Stimulated activated naive CD8-positive, alpha-beta T cell treated with anti-CD3 and anti-CD28 coated beads, Interleukin-15, Interleukin-2, amounts not matched to agents 100 ng/mL and 50 ng/mL, for 24 hours (primary cell): ENCODE data around the gene GARIN3.
"Not testable (repeated sequence)": the region's sequence is repeated elsewhere in the genome, so short reads cannot be mapped to it uniquely, and the experiment has no call there.

Experiments
- H3K27ac Mint-ChIP-seq: one replicate; pipeline ENCODE4 v1.8.0; 2021; ENCODE audit warnings: mild to moderate bottlenecking, mixed read lengths
- H3K27me3 Mint-ChIP-seq: one replicate; pipeline ENCODE4 v1.8.0; 2021; ENCODE audit warnings: mixed read lengths
- H3K36me3 Mint-ChIP-seq: one replicate; pipeline ENCODE4 v1.8.0; 2021; ENCODE audit warnings: low read depth, mixed read lengths
- H3K4me1 Mint-ChIP-seq: one replicate; pipeline ENCODE4 v1.8.0; 2021; ENCODE audit warnings: low read depth, mixed read lengths
- H3K4me3 Mint-ChIP-seq: one replicate; pipeline ENCODE4 v1.8.0; 2021; ENCODE audit warnings: mild to moderate bottlenecking, mixed read lengths
- H3K9me3 Mint-ChIP-seq: one replicate; pipeline ENCODE4 v1.8.0; 2021; ENCODE audit warnings: mixed read lengths

The GARIN3 gene

DNA sequence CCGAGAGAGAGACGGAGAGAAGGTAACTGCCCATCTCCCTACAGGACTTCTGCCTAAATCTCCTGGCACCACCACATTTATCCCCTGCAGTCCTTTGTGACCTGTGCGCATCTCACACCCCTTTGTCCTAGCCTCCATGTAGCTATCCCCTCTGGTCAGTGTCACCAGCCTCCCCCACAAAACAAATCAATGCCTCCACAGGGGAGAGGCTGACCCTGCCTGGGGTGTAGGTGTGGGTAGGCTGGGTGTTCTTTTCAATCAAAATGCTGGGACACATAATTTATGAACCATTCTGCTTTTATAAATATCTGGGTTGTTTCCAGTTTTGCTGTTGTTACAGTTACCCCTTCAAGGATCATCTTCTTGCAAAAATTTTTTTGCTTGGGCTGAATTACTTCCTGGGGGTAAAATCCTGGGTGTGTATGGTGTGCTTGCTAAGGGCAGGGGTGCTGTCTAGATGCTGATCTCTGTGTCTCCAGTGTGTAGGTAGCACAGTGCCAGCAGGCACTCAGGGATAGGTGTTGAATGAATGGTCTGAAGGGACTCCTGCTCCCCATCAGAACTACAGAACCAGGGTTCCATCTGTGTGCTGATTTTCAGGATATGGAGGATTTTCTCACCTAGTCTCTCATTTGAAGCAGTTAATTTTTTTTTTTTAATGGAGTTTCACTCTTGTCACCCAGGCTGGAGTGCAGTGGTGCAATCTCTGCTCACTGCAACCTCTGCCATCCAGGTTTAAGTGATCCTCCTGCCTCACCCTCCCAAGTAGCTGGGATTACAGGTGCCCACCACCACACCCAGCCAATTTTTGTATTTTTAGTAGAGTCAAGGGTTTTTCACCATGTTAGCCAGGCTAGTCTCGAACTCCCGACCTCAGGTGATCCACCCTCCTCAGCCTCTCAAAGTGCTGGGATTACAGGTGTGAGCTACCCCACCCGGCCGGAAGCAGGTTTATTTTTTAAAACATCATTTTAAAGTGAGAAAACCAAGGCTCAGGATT lies at the start of gene GARIN3:
Gene GARIN3 (minus strand): TSS at position 51 of the 1,000 bp plus-strand sequence. CDS start 96 bp downstream, outside the sequence.
- Mint-ChIP-seq H3K9me3 (peaks cover 19% of the 10 kb centered on the region), H3K36me3 (peaks cover 20% of the 10 kb centered on the region), H3K4me3 (peak within 1 kb of the TSS; percentile 78), H3K27me3 (no peaks in the 10 kb centered on the region), H3K4me1 (peaks cover 77% of the 10 kb centered on the region), H3K27ac (peak within 1 kb of the TSS; percentile 98)

GRCh38 chr5:157215514-157216167 lies 49.6 kb upstream of the GARIN3 start:
- H3K36me3 Mint-ChIP-seq, result peaks cover 95% of the 10 kb centered on the region
- peaks cover 4% of the 10 kb centered on the region for H3K9me3 Mint-ChIP-seq
- peak overlapping the region; percentile 70 for H3K4me3 Mint-ChIP-seq
- no peaks in the 10 kb centered on the region for H3K27me3 Mint-ChIP-seq
- H3K4me1 Mint-ChIP-seq, result peaks cover 100% of the 10 kb centered on the region
- H3K27ac Mint-ChIP-seq, result peak overlapping the region; percentile 99

- peaks cover 4% of the 10 kb centered on the region for H3K9me3 Mint-ChIP-seq
- no peaks in the 10 kb centered on the region for H3K27me3 Mint-ChIP-seq
These were observed 48.9 kb upstream of the GARIN3 start for GRCh38 chr5:157214861-157215513.

DNA sequence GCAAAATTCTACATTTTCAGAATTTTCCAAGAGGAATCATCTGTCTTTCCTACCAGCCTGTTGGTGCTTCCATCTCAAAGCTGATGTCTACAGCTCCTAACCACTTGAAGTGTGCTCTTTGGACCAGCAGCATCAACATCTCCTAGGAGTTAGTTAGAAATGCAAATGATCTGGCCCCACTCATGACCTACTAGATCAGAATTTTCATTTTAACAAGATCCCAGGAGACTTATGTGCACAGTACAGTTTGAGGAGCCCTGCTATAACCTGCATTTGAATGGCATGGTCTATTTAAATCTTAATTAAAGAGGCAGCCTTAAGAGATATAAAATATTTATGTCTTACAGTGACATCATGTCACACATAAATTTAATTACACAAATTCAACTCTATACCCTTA lies 48.4 kb upstream of the GARIN3 start:
- peaks cover 99% of the 10 kb centered on the region for H3K4me1 Mint-ChIP-seq
- no peaks in the 10 kb centered on the region for H3K27me3 Mint-ChIP-seq
- peak overlapping the region; percentile 99 for H3K27ac Mint-ChIP-seq
- peaks cover 4% of the 10 kb centered on the region for H3K9me3 Mint-ChIP-seq
- H3K4me3 Mint-ChIP-seq, result peak overlapping the region; percentile 61
- peaks cover 94% of the 10 kb centered on the region for H3K36me3 Mint-ChIP-seq

More at GRCh38 chr5:157214861-157215513, 48.9 kb upstream of the GARIN3 start:
- H3K4me3 Mint-ChIP-seq, result peak overlapping the region; percentile 70
- H3K4me1 Mint-ChIP-seq, result peaks cover 99% of the 10 kb centered on the region
- H3K27ac Mint-ChIP-seq, result peak overlapping the region; percentile 99
- H3K36me3 Mint-ChIP-seq, result peaks cover 95% of the 10 kb centered on the region

GRCh38 chr5:157213527-157214243 lies 47.6 kb upstream of the GARIN3 start:
- Mint-ChIP-seq H3K27ac (peak overlapping the region; percentile 99), H3K36me3 (peaks cover 92% of the 10 kb centered on the region), H3K9me3 (peaks cover 4% of the 10 kb centered on the region), H3K4me3 (peak overlapping the region; percentile 61), H3K27me3 (no peaks in the 10 kb centered on the region), H3K4me1 (peaks cover 99% of the 10 kb centered on the region)

DNA sequence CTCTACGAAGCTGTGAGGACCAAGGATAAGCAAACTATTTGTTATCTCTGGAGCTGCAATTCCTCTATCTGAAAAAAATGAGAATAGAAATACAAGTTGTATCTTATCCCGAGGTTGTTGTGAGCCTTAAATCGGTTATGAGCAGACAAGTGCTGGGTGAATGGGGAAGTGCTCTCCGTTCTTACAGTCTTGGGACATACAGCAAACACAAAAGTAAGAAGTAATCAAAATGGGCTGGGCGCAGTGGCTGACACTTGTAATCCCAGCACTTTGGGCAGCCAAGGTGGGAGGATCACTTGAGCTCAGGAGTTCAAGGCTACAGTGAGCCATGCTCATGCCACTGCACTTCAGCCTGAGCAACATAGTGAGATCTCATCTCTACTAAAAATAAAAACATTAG lies 46.2 kb upstream of the GARIN3 start:
- H3K4me1 Mint-ChIP-seq, result peaks cover 99% of the 10 kb centered on the region
- peak overlapping the region; percentile 99 for H3K27ac Mint-ChIP-seq
- peak overlapping the region; percentile 61 for H3K4me3 Mint-ChIP-seq
- no peaks in the 10 kb centered on the region for H3K27me3 Mint-ChIP-seq
- peaks cover 4% of the 10 kb centered on the region for H3K9me3 Mint-ChIP-seq
- H3K36me3 Mint-ChIP-seq, result peaks cover 94% of the 10 kb centered on the region

DNA sequence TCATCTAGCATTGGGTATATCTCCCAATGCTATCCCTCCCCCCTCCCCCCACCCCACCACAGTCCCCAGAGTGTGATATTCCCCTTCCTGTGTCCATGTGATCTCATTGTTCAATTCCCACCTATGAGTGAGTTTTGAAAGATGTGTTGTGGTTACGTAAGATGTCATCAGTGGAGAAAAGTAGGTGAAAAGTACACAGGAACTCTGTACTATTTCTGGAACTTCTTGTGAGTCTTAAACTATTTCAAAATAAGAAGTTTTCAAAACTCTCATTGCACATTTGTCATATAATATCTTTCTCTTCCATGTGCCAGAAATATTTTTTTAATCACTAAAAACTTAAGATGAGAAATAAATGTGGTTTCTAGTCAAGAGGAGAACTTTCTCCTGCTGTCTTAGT lies 44.6 kb upstream of the GARIN3 start:
- peaks cover 95% of the 10 kb centered on the region for H3K36me3 Mint-ChIP-seq
- H3K27me3 Mint-ChIP-seq, H3K9me3 Mint-ChIP-seq: not testable (repeated sequence)
- H3K4me3 Mint-ChIP-seq, result peak overlapping the region; percentile 15
- H3K27ac Mint-ChIP-seq, result peak overlapping the region; percentile 57
- H3K4me1 Mint-ChIP-seq, result peaks cover 98% of the 10 kb centered on the region

DNA sequence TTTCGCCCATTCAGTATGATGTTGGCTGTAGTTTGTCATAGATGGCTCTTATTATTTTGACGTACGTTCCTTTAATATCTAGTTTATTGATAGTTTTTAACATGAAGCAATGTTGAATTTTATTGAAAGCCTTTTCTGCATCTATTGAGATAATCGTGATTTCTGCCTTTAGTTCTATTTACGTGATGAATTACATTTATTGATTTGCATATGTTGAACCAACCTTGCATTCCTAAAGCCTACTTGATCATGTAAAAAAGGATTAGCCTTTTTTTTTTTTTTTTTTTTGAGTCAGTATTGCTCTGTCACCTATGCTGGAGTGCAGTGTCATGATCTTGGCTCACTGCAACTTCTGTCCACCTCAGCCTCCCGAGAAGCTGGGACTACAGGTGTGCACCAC lies 39.6 kb upstream of the GARIN3 start:
- peak overlapping the region; percentile 13 for H3K4me3 Mint-ChIP-seq
- peaks cover 95% of the 10 kb centered on the region for H3K4me1 Mint-ChIP-seq
- peaks cover 90% of the 10 kb centered on the region for H3K36me3 Mint-ChIP-seq

GRCh38 chr5:157204765-157205164 lies 38.7 kb upstream of the GARIN3 start:
- Mint-ChIP-seq H3K4me1 (peaks cover 96% of the 10 kb centered on the region), H3K27me3 (no peaks in the 10 kb centered on the region), H3K36me3 (peaks cover 93% of the 10 kb centered on the region), H3K9me3 (no peaks in the 10 kb centered on the region), H3K27ac (peak overlapping the region; percentile 90), H3K4me3 (peak overlapping the region; percentile 58)

More for the DNA sequence above, 39.6 kb upstream of the GARIN3 start:
- peak overlapping the region; percentile 61 for H3K27ac Mint-ChIP-seq
- no peaks in the 10 kb centered on the region for H3K9me3 Mint-ChIP-seq
- H3K27me3 Mint-ChIP-seq, result no peaks in the 10 kb centered on the region

- Mint-ChIP-seq H3K36me3 (peaks cover 95% of the 10 kb centered on the region), H3K4me3 (peak overlapping the region; percentile 58), H3K27ac (peak overlapping the region; percentile 90), H3K27me3 (no peaks in the 10 kb centered on the region), H3K9me3 (no peaks in the 10 kb centered on the region), H3K4me1 (peaks cover 96% of the 10 kb centered on the region)
These were observed 37.4 kb upstream of the GARIN3 start for GRCh38 chr5:157203417-157203816.

- H3K36me3 Mint-ChIP-seq, result peaks cover 93% of the 10 kb centered on the region
- H3K4me3 Mint-ChIP-seq, result peak overlapping the region; percentile 71
- H3K27me3 Mint-ChIP-seq, result no peaks in the 10 kb centered on the region
- peak overlapping the region; percentile 90 for H3K27ac Mint-ChIP-seq
- peaks cover 96% of the 10 kb centered on the region for H3K4me1 Mint-ChIP-seq
- no peaks in the 10 kb centered on the region for H3K9me3 Mint-ChIP-seq
These were observed 35.8 kb upstream of the GARIN3 start for GRCh38 chr5:157201857-157202256.

GRCh38 chr5:157198277-157198986 lies 32.4 kb upstream of the GARIN3 start:
- no peaks in the 10 kb centered on the region for H3K27me3 Mint-ChIP-seq
- H3K4me3 Mint-ChIP-seq, result peak overlapping the region; percentile 71
- peaks cover 98% of the 10 kb centered on the region for H3K4me1 Mint-ChIP-seq
- peaks cover 95% of the 10 kb centered on the region for H3K36me3 Mint-ChIP-seq
- H3K9me3 Mint-ChIP-seq, result no peaks in the 10 kb centered on the region
- H3K27ac Mint-ChIP-seq, result peak overlapping the region; percentile 92

GRCh38 chr5:157197086-157197485 lies 31.0 kb upstream of the GARIN3 start:
- Mint-ChIP-seq H3K4me1 (peaks cover 98% of the 10 kb centered on the region), H3K27ac (peak overlapping the region; percentile 92), H3K4me3 (peak overlapping the region; percentile 74), H3K36me3 (peaks cover 95% of the 10 kb centered on the region), H3K27me3 (no peaks in the 10 kb centered on the region), H3K9me3 (no peaks in the 10 kb centered on the region)
